HFF-Myc (cell line): ENCODE results near the gene AGXT2.
A peak's percentile ranks its signal among the peaks of the same experiment; 100 is the strongest.

Experiments
- DNase-seq: peaks from one replicate; pipeline ENCODE4 v3.0.0-alpha.2; 2011; ENCODE audit warnings: low read depth; ENCODE audit errors: extremely low read depth
- H3K4me3 ChIP-seq: replicated peaks from 2 replicates; pipeline ENCODE4 v1.5.1; 2011; ENCODE audit warnings: low read depth, mild to moderate bottlenecking, control low read depth, low read length
- TF ChIP-seq, protein P1 (sequence below): IDR thresholded peaks from 2 replicates; pipeline ENCODE4 v1.5.1; 2012; ENCODE audit warnings: mild to moderate bottlenecking, low read depth, low read length, control low read depth; ENCODE audit errors: missing control alignments

The AGXT2 gene

DNA sequence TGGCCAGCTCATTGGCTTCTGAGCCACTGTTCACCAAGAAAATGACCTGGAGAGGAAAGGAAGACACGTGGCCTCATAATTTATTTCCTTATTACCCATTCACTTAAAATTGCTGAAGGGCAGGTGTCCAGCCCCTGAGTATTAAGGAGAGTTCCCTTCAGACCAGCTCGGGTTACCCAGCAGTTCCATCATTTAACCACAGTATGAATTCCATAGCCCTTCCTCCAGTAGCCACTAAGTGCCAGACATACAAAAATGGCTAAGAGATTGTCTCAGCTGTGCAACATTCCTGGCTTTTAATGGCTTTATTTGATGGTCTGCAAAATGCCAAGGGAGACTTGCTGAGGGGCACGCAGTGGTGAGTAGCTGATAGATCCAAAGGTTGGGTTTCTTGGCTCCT is 12.5 kb downstream of the AGXT2 start:
- TF ChIP-seq, protein P1, sequence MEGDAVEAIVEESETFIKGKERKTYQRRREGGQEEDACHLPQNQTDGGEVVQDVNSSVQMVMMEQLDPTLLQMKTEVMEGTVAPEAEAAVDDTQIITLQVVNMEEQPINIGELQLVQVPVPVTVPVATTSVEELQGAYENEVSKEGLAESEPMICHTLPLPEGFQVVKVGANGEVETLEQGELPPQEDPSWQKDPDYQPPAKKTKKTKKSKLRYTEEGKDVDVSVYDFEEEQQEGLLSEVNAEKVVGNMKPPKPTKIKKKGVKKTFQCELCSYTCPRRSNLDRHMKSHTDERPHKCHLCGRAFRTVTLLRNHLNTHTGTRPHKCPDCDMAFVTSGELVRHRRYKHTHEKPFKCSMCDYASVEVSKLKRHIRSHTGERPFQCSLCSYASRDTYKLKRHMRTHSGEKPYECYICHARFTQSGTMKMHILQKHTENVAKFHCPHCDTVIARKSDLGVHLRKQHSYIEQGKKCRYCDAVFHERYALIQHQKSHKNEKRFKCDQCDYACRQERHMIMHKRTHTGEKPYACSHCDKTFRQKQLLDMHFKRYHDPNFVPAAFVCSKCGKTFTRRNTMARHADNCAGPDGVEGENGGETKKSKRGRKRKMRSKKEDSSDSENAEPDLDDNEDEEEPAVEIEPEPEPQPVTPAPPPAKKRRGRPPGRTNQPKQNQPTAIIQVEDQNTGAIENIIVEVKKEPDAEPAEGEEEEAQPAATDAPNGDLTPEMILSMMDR: no peak
- no peak overlapping the region for H3K4me3 ChIP-seq
- no peak for DNase-seq

DNA sequence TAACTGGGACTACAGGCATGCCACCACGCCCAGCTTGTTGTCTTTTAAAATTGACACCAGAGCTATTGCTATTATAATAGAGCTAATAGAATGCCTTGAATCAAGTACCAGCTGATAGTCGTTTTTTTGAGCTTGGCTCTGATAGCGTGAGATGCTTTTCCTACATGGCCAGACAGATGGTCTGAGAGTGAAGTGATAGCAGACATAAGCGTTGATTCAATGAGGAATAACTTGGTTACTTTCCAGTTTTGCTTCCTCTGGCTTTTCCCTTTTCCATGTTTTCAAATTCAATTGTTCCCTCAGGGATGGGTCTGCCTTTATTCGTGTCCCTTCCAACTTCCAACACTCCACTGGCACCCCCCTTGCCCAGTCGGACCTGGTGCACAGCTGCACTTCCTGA is 15.4 kb downstream of the AGXT2 start:
- DNase-seq: no peak
- no peak overlapping the region for H3K4me3 ChIP-seq
- TF ChIP-seq, protein P1: no peak

DNA sequence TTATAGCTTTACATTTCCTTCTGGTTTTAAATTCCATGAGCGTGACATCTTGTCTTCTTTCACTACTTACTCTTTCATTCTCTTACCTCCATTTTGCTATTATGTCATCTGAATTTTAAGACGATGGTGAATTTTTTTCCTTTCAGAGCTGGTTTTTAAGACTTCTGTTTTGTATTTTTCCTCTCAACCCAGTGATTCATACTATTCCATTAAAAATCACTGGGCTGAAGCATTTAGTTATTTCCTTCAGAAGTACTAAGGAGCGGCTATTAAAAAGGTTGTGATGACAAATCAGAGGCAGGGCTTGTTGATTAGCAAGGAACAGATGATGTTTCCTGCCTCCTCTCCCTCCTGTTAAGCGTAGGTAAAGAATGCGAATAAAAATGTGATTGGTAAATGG is 16.5 kb downstream of the AGXT2 start:
- DNase-seq: peak; percentile 29
- TF ChIP-seq, protein P1: no peak
- H3K4me3 ChIP-seq: no peak overlapping the region

DNA sequence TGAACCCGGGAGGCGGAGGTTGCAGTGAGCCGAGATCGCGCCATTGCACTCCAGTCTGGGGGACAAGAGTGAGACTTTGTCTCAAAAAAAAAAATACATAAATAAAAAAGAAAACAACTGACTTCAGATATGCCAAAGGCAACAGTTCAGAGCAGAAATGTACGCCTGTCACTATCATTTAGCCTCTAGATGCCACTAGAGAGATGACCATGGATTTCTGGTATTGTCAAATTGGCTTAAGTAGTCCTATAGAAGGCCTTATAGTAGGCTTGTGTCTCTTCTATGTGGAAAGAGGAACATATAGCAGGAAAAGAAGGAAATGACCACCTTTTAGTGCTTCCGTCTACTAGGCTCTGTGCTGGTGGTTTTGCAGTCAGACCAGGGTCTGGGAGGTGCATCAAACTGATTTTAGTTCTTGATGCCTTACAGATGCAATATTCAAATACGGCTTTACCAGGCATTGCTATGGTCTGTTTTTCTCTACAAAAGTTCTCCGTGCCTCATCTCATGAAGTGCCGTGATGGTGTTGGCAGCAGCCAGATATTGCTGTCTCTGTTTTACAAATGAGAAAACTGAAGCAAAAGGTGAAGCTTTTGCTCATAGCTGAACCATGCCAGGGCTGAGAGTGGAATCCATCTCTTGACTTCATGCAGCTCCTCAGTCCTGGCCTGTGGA is 17.2 kb downstream of the AGXT2 start:
- no peak for DNase-seq
- TF ChIP-seq, protein P1: no peak
- H3K4me3 ChIP-seq: no peak overlapping the region

DNA sequence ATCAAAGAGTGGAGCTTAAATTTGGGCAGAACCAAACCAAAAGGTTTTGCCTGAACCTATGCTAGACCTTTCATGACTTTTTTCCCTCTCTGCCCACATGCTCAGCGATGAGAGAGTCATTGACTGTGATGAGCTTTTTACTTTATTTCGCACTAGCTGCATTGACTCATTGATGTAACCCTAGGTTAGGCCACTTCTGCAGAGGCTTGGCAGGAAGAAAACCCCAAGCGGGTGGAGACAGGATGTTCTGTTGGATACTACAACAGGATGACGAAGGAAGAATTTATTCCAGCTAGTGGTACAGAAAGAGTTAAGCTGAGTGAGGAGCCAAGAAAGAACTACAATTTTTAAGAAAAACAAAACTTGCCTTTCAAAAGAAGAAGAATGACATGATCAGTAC is 18.4 kb downstream of the AGXT2 start:
- TF ChIP-seq, protein P1: no peak

DNA sequence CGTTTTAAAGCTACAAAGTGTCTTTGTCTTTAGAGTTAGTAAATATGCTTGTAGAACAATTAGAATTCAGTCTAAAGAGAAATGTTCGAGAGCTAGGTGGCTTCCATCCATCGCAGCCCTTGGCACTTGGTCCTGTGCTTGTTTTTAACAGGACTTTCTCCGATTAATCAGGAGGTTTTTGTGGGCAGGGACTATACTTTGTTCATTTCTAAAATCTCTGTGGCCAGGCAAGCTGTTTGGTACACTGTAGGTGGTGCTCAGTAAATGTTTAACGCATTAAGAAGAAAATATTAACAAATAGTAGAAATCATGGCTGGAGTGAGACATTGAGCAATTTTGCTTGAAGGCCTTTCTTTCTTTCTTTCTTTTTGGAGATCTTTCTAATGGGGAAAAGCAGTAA is 20.8 kb downstream of the AGXT2 start:
- no peak for DNase-seq
- TF ChIP-seq, protein P1: no peak
- H3K4me3 ChIP-seq: no peak overlapping the region

More for the DNA sequence above, 18.4 kb downstream of the AGXT2 start:
- DNase-seq: peak; percentile 56
- no peak overlapping the region for H3K4me3 ChIP-seq
